GM21390 (cell line): ENCODE measurements around the gene BCAS1.

ENCODE experiments used
- ATAC-seq: cut with Tn5 transposase; IDR thresholded peaks from one replicate; pipeline ENCODE4 v1.9.1; 2021; ENCODE audit not compliant: unreplicated experiment

Gene BCAS1

DNA sequence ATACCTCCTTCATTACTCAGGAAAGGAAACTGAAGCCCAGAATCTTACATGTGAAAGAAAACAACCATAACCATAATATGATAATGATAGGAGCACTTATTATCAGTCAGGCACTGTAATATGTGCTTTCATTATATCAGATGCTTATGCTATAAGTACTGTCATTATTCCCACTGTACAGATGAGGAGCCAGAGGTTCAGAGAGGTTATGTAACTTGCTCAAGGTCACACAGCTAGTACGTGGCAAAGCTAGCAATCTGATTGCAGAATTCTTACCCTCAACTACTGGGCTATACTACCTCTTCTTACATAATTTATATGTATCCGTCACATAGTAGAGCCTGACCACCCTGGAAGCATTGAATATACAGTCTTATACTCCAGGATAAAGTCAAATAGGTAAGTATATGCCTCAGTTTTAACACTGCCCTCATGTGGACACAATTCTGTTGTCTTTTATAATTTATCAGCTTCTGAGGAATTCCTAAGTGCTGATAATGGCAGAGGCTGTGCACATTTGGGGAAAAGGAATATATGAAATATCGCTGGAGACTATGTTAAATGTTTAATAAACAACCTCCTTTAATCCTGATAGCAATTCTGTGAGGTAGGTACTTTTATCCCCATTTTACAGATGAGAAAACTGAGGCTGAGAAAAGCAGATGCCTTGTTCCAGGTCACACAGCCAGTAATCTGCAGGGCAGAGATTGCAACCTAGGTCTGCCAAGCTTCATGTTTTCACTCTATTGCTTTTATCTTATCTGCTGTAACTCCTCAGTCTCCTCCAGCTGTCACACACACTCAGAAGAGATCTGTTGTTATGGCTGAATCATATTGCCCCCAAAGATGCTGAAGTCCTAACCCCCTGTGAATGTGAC, 13.4 kb downstream of the BCAS1 start:
- ATAC-seq = no peak

DNA sequence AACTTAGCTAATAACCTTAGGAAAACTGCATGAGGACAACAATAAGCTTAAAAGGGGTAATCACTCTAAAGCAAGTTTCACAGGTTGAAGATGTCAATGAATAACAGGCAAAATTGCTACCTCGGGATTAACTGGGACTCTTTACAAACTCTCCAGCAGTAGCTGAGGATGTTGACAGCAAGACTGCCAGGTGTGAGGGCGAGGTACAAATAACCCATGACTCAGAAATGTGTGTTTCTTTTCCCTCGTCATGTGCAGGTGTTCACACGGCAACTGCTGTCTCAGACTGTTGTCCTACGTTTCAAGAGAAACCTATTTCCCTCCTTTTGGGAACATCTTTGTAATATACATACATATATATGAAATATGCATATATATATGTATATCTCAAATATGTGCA, 15.9 kb downstream of the BCAS1 start:
- ATAC-seq = no peak

DNA sequence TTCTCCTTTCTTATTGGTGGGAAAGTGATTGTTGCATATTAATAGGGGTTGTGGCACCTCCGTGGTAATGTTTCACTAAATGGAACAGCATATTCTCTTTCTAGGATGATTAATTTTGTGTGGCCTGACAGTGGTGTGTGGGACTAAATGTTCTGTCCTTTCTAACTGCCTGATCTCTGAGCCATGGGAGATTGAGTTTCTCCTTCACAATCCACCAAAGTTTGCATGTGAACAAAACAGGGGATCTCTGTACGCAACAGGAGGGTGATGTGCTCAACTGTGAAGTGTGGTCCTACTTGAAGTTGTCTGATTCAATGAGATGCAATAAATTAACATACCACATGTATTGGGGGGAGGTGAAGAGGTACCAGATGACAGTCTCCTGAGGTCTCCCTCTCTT, 19.3 kb downstream of the BCAS1 start:
- no peak for ATAC-seq

DNA sequence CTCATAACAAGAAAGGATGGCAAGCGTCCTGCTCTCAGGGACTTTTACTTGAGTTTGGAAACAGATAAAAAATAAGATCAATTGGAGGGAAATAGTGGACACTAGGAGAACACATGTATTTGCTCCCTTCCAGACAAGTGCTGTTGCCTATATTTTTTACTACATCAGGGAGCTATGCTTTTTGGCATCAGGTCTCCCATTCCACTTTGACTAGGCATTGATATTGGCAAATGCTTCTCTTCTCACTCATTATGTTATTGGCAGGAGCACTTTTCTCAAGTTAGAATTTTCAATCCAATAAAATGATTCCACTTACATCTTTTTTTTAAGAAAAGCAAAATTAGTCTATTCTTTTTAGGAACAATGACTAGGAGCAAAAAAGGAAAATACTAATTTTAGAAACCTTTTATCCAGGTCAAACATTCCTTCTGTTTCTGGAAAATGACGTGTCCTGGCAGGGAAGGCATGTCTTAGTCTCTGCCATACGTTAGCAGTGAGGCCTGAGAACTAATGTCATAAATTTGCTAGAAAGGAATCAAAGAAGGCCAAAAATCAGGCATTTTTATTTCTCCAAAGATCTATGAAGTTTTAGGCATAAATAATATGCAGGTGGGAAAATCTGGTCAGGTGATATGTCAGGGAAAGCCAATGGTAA, 21.4 kb downstream of the BCAS1 start:
- ATAC-seq = no peak

DNA sequence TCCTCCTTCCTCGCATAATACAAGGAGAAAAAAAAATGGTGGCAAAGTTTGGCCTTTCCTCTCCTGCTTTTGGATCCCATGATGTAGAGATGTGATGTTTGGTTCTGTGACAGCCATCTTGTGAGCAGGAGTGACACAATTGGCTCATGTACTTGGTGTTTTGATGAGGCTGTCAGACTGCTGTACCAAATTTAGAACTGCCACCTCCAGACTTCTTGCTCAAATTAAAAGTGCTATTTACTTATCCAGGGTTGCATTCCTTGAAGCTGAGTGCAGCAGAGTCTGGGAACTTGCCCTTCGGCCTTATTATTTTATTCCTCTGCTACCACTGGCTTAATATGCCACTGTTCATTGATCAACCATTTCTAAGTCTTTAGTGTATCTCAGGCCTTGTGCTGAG, 21.9 kb downstream of the BCAS1 start:
- ATAC-seq = no peak

DNA sequence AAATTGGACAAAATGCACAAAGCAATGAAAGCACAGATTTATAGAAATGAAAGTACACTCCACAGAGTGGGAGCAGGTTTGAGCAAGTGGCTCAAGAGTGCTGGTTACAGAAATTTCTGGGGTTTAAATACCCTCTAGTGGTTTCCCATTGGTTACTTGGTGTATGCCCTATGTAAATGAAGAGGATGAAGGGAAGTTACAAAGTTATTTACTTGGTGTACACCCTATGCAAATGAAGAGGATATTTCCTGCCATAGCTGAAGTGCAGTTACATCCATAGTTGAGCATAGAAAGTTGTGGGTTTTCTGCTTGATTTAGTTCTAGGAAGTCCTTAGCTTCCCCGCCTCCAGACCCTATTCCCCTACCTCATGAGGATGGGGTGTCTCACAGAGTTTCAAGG, 22.7 kb downstream of the BCAS1 start:
- no peak for ATAC-seq

DNA sequence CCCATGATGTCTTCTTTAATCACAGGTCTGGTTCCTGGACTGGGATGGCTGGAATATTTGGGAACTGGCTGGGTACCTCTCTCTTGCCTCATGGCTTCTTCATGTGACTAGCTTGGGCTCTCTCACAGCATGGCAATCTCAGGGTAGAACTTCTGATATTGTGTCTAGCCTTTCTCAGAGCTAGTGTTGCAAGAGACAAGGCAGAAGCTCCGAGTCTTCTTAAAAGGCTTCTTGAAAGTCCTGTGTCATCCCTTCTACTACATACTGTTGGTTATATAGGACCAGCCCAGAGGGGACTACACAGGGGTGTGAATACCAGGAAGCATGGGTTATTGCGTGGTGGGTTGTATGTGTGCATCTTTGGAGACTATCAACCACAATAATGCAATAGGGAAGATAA, 23.3 kb downstream of the BCAS1 start:
- ATAC-seq = no peak

DNA sequence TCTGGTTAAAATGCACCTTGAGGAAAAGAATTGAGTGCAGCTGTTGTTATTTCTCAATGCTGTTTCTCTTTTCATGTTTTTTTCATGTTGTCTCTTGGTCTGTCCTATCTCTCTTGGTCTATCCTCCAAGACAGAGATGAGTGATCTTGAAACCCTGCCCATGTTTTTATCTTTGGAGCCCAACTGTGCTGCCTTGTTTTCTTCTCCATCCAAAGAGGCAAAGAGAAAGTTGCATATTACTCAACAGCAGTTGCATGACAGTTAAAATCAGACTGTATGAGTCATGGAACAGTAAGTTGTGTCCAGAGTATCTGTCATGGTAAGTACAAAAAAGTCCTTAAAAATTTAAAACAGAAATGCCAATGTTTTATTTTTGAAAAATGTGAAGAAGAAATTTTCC, 26.2 kb downstream of the BCAS1 start:
- ATAC-seq = peak; percentile 55

DNA sequence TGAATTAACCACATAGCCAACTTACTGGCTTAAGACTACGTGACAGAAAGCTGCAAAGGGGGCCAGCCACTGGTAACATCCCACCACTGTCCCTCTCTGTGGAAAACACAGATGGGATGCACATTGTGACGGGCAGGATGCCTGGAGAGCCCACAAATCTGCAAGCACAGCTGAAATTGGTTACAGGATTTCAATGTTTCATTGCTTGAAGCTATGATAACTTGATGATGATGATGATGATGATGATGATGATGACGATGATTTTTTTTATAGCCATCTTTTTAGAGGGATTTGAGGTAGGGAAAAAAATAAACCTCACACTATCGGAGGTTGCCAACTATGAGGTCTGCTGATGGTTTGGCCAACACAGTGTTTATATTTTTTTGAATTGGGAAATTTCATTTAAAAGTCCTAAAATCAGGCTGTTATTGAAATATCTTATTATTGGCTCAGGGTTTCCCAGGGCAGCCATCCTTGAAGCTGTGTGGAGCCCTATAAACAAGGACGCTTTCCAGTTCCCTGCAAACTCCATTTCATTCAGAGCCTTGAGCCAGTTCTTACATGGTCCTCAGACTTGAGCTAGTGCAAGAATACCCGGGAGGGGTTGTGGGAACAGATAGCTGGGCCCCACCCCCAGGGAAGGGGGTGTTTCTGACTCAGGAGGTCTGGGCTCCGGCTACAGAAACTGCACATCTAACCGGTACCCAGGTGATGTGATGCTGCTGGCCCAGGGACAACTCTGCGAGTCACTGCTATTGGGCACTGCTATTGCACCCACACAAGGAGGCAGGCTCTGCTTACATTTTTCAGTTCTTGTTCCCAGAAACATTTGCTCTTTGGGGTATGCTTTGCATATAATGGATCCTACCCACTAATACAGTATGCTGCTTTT, 27.1 kb downstream of the BCAS1 start:
- ATAC-seq = no peak

DNA sequence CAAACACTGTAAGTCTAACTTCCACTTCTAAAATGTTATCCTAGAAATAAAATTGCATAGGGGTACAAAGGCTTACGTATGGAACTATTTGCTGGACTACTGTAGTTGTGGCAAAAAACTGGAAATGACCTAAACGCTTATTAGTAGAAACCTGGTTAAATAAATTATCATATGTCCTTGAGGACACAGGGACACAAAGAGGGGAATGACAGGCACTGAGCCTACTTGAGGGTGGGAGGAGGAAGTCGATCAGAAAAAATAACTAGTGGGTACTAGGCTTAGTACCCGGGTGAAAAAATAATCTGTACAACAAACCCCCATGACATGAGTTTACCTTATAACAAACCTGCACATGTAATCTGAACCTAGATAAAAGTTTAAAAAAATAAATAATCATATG, 28.4 kb downstream of the BCAS1 start:
- no peak for ATAC-seq

DNA sequence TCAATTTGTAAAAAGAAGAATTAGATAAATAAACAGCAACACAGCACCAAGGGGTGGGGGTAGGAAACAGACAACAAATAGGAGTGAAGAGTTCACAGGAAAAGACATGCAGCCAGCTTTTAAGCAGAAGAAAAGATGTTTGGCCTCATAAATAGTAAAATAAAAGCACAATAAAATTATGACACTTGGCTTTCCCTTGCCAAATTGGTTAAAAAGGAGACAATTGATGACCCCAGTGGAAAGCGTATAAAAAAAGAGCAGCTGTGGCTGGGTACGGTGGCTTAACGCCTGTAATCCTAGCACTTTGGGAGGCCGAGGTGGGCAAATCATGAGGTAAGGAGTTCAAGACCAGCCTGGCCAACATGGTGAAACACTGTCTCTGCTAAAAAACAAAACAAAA, 29.1 kb downstream of the BCAS1 start:
- ATAC-seq = no peak

DNA sequence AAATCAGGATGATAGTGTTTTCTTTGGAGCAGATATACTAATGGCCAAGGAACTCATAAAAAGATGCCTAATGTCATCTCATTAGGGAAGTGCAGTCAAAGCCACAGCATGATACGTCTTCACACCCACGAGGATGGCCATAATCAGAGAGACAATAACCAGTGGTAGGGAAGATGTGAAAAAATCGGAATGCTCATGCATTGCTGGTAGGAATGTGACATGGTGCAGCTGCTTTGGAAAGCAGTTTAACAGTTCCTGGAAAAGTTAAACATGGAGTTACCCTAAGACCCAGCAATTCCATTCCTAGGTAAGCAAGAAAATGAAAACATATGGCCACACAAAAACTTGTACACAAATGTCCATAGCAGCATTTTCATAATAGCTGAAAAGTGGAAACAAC, 29.9 kb downstream of the BCAS1 start:
- ATAC-seq = no peak

DNA sequence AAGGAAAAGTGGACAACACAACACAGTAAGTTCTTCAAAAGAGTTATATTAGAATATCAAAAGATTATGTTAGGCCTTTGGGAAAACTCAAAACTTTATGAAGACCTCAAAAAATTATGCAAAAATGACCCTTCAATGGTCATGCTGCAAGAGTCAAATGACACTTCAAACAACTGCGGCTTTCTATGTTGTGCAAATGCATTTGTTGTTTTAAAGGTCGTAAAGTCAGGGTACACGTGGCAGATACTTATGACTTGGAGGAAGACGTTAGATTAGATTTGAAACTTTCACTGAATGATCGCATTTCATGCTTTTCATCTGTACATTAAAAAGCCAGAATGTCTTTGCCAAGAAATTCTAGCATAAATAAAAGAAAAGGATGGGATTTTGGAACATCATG, 31.4 kb downstream of the BCAS1 start:
- no peak for ATAC-seq

DNA sequence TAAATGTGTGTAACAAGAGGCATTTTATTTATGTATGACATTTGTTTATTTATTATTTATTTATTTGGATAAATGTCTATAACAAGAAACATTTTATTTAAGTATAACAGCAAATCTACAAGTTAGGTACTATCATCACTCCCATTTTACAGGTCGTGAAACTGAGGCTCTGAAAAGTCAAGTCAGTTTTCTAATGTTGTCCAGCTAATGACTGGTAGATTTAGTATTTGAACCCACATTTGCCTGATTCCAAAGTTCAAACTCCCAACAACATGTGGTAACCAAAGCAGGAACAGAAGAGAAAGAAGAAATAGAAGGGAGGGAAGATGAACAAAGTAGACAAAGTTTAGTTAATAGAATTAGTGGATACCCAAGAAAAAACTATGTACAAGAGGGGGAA, 32.9 kb downstream of the BCAS1 start:
- ATAC-seq = no peak

DNA sequence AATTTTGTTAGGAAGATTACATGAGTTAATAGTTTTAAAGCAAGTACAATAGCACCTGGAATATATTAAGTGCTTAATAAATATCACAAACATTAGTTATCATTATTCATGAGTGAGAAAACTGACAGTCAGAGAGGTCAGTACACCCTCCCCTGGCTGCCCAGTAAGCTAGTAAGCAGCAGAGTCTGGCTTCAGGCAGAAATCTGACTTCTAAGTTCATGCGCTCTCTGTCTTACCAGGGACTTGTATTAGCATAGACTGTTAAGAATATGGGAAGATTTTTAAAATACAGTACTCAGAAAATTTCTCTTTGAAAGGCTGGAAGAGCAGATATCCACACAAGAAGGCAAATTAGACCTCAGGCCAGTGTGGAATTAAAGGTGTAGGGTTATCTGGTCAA, 40.8 kb downstream of the BCAS1 start:
- ATAC-seq = no peak

DNA sequence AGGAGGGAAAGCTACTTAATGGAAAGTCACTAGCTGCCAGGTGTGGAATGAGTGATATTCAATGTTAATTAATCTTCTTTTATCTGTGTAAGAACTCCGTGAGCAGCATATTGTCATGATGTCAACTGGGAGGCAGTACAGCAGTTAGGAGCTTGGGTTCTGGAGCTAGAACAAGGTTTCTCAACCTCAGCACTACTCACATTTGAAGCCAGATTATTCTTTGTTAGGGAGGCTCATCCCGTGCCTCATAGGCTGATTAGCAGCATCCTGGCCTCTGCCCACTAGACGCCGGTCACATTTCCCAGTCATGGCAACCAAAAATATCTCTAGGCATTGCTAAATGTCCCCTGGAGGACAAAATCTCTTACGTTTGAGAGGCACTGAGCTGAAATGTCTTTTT, 41.2 kb downstream of the BCAS1 start:
- ATAC-seq = no peak

DNA sequence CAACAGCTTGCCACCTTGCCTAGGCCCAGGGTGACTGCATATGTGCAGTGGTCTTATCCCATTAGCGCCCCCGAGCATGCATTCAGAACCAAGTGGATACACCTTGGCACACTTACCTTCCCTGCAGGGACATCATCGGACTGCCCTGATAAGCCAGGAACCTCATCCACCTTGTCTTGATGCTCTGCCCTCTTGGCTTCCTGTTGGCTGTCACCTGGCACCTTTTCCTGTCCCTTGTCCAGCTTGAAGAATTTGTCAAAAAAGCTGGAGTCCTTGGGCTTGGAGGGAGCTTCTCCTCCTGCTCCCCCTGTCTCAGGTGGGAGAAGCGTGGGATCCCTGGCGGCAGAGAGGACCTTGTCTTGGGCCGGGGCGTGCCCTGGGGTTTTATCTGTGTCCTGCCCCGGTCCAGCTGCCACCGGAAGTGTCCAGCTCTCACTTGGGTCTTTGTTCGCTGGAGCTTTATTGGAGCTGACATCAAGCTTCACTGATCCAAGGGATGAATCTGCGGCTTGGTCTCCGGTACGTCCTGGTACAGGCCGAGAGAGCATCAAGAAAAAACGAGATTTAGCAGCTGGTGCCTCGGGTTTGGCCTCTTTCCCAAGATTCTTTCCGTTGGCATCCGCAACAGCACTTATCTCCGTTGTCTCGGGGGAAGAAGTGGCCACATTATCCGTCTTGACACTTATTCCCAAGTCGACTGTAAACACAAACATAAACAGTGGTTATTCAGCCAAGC, 42.0 kb downstream of the BCAS1 start:
- ATAC-seq = no peak

DNA sequence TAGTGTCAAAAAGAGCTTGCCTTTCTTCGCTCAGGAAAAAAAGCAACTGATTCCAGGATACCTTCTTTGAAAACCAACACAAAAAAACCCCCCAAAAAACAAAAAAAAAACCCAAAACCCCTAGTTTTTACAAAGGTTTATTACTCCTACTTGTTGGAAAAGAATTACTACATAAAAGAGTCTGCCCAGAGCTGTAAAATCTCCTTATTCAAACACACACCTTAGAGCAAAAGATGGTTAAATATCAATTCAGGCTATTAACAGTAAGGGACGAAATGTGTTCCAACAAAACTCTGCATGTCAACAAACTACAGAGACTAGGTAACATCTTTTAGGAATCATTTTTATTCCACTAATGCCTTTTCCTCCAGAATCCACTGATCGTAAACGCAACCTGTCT, 42.7 kb downstream of the BCAS1 start:
- ATAC-seq = no peak

DNA sequence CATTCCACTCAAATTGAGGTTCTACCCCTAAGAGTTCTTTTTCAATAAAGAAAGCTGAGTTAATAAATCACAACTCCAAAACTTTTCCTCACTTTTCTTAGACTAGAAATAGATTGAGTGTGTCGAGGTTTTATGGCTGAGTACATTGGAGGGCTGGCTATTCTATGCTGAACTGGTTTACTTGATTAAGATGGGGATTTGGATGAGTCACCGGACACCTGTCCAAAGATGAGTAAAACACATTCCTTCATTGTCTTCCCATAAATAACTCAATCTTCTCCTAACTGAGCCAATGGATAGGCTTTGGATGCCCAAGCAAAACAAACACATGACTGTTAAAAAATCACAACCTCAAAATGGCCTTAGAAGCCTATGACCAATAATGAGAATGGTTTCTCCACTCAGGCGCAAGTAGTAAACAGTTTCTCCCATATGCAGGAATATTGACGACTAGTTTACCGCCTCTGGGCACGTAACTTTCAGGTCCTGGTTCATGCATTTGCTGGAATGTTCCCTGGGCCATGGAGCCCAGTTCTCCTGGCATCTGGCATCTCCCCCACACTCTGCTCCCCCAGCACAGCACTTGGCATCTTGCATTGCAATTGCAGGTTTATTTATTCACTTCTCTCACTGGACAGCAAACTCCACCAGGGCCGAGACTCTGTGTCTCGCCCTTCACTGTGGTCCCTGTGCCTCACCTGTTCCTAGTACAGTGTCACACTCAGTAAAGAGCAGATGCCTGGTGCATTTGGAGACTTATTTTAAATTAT, 43.9 kb downstream of the BCAS1 start:
- ATAC-seq = no peak

DNA sequence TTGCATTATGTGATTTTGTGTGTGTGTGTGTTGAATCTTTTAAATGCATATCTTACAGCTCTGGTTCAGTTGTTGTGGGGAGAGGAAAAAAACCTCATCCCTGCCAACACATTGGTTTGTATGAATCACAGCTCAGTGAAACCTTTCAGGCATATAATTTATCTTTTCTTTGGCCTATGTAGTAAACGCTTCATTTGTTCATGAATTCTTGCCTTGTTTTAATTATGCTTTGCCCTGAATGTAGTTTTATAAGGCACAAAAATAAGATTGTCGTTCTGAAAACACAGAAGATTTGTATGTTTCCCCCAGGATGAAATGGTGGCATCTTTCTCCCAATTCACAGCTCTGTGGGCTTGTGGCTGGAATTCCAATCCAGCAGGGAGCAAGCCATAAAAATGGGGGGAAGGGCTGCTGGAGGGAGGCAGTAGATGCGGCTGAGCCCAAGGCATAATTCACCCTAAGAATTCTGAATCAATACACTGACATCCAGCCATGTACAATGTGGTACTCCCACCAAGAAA, 45.1 kb downstream of the BCAS1 start:
- ATAC-seq = no peak
